MM.1S (cell line): ENCODE data around the gene CUL1.

ENCODE experiments used
- EZH2 ChIP-seq: fragments of 300-600 bp; sonication (generic); optimal IDR thresholded peaks from 2 replicates; pipeline ENCODE3; 2017; ENCODE audit warnings: low read depth, mild to moderate bottlenecking, antibody characterized with exemption, low read length, mixed read lengths
- EZH2phosphoT487 ChIP-seq: fragments of 300-600 bp; sonication (generic); IDR thresholded peaks from 2 replicates; pipeline ENCODE4 v1.6.1; 2018; ENCODE audit warnings: antibody characterized with exemption, low read length
- TF ChIP-seq, protein P1 (sequence below): fragments of 300-600 bp; sonication (generic); IDR thresholded peaks from 2 replicates; pipeline ENCODE4 v1.5.1; 2016; ENCODE audit warnings: antibody characterized with exemption, low read length, mixed read lengths

DNA sequence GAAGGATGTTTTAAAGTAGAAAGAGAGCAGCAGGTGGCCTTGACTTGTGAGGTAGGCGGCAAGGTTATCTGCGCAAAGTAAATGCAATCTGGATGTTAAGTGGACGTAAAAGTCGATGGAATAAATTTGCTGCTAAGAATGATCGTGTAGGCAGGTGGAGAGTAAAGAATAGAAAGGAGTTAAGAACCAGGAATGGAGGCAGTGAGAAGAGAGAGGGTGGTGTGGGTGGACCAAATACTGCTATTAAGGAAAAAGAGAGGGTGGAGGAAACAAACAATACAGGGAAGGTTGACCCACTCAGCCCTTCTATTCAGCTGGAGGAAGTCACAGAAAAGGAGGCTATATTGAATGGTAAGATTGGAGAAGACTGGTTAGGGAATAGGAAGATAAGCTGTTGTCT, 1.9 kb upstream of the CUL1 start:
- TF ChIP-seq, protein P1, sequence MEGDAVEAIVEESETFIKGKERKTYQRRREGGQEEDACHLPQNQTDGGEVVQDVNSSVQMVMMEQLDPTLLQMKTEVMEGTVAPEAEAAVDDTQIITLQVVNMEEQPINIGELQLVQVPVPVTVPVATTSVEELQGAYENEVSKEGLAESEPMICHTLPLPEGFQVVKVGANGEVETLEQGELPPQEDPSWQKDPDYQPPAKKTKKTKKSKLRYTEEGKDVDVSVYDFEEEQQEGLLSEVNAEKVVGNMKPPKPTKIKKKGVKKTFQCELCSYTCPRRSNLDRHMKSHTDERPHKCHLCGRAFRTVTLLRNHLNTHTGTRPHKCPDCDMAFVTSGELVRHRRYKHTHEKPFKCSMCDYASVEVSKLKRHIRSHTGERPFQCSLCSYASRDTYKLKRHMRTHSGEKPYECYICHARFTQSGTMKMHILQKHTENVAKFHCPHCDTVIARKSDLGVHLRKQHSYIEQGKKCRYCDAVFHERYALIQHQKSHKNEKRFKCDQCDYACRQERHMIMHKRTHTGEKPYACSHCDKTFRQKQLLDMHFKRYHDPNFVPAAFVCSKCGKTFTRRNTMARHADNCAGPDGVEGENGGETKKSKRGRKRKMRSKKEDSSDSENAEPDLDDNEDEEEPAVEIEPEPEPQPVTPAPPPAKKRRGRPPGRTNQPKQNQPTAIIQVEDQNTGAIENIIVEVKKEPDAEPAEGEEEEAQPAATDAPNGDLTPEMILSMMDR = no peak
- TF ChIP-seq EZH2 = no peak
- no peak for TF ChIP-seq EZH2phosphoT487
